CD4-positive, alpha-beta T cell treated with Interleukin-4 for 1 hour (primary cell): ENCODE measurements around the gene GPR176.

Experiments used
- DNase-seq, 2 donors: peaks; one replicate each; pipeline ENCODE4 v3.0.0-alpha.2; 2020 to 2022

GPR176 gene, protein sequence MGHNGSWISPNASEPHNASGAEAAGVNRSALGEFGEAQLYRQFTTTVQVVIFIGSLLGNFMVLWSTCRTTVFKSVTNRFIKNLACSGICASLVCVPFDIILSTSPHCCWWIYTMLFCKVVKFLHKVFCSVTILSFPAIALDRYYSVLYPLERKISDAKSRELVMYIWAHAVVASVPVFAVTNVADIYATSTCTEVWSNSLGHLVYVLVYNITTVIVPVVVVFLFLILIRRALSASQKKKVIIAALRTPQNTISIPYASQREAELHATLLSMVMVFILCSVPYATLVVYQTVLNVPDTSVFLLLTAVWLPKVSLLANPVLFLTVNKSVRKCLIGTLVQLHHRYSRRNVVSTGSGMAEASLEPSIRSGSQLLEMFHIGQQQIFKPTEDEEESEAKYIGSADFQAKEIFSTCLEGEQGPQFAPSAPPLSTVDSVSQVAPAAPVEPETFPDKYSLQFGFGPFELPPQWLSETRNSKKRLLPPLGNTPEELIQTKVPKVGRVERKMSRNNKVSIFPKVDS

DNA sequence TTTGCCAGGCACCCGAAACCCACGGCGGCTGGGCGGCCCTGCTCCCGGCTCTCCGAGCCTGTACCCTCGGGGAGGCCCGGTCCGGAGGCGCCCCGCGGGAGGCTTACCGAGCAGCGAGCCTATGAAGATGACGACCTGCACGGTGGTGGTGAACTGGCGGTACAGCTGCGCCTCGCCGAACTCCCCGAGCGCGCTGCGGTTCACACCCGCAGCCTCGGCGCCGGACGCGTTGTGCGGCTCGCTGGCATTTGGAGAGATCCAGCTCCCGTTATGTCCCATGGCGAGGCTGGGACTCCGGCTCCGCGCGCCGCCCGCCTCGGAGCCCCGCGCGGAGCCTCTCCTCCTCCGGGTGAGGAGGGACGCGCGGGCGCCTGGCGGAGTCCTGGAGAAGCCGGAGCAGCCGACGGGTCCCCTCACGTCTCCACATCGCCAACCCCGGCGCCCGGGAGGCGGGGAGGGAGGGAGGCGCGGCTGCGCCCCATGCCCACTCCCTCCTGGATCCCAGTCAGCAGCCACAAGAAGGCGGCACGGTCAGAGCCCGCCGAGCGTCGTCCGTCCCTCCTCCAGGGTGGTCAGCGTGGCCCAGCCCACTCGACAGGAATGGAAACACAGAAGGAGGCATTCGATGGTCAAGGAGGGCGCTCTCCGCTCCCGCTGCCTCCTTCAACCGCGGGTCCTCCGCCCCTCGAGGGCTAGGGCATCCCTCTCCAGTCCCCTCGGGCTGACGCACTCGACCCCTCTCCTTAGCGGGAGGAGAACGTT, at the start of gene GPR176:
Gene GPR176 (minus strand): TSS at position 519 of the 762 bp plus-strand sequence. CDS start 240 bp downstream, at position 279.
- DNase-seq = peak in 1 of 2 donors; percentile 26

DNA sequence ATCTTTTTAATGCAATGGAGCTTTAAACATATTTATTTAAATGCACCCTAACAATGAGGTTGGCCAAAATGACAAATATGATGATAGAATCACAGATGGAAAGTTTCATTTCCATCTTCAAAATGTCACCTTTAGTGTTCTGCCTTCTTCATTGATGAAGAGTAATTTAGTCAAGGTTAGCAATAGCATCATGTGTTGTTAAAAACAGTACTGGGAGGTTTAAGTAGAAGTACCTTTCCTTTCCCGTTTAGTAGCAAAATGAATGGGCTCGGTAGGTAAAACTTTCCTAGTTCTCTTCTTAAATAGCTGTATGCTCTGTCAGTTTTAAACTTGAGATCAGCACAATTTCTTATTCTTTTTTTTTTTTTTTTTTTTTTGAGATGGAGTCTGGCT, 48.9 kb upstream of the GPR176 start:
- no peak for DNase-seq

DNA sequence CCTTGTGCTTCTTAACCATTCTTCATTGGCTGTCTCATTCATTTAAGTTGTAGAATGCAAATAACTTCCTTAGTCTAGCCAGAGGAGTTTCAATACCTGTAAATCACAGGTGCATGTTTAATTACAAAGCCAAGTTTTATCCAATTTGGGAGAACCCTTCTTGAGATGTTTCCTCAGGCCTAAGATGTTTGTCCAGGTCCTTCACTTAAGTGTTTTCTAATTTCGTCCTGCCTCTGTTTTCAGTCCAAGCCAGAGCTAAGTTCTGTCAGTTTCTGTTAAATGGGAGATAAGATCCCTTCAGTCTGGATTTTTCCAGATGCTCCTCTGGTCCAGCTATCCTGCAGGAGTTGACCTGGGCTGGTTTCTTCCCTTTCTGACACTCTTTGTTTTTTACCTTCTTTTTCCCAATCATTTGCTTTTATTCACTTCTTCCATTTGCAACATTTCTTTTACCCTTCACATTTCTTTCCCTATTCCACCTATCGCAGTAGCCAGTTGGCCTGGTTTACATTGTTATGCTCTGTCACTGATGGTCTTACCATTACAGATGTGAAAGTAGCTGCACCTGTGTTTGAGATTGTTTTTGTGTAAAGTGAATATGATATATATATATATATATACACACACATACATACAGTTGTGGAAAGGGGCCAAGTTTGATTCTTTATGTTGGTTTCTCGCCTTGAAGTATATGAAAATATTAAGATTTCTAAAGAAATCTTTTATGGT, 48.4 kb upstream of the GPR176 start:
- DNase-seq = no peak

DNA sequence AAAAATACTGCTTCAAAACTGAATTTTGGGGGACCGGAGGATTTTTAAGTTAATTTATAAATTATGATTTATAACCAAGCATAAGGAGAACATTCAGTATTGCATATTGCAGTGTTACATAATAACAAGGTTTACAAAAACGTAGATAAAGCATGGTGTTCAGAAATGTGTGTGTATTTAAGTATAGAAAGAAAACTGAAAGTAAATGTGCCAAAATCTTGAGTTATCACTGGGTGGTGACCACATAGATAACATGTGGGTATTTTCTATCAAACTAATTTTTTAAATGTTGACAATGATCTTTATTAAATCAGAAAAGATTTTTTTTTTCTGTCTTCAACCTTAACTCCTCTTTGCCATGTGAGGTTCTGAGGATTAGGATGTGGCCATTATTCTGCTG, 46.5 kb upstream of the GPR176 start:
- no peak for DNase-seq

DNA sequence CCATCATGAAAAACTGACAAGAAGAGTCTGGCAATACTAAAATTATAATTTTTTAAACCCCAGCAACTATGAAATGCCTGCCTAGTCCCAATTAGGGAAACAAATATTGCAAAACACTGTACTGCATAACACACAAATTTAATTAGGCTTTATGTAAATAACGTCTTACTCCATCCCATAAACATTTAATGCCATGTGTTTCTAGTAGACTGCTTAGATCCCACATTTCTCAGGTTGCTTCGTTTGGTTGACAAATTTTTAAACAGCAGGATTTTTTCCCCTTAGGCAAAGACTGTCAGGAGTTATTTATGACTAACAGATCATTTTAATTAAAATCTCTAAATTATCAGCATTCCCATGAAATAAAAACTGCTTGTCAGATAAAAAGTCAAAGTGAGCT, 43.7 kb upstream of the GPR176 start:
- DNase-seq = no peak

DNA sequence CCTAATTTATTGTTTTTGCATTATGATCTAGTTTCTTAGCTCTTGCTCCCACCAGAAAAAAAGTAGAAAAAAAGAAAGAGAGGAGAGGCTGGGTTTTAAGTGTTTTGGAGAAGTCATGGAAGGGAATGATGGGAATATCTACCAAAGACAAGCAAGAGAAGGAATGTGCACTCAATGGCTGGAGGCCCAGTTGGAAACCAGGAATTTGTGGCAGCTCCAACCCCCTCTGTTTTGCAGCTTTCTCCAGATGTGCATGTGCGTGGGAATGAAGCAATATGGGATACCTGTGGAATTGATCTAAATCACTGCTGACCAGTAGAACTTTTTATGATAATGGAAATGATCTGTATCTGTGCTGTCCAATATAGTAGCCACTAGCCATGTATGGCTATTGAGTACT, 41.0 kb upstream of the GPR176 start:
- no peak for DNase-seq

DNA sequence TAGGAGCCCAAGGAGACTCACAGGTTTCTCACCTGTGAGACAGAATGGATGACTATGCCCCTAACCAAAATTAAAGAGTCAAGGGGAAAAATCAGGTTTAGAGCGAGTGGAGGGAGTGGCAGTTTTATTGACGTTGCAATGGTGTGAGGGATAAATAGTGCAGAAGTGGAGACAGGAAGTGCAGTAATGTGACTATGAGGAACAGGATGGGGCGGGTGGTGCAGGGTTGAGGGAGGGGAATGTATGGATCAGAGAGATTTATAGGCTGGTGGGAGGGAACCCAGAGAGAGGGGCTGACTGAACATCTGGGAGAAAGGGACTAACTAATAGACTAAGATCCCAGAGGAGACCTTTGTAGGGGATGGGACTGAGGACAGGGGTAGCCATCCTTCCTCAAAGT, 40.3 kb upstream of the GPR176 start:
- no peak for DNase-seq

DNA sequence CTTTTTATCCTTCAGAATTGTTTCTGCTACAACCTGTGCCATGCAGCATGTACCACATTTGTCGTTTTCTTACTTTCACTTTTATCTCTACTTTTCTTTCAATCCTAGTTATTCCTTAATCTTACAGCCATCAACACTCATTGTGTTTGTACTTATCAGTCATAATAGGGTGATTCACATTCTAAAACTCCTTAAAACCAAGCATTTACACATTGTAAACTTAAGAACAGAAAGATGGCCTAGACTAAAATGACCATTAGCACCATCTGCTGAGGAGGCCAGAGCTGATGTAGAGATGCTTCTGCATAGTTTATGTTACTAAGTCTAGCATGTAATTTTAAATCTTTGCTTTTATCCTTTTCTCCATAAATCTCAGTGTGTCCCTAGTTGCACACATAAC, 39.3 kb upstream of the GPR176 start:
- no peak for DNase-seq

DNA sequence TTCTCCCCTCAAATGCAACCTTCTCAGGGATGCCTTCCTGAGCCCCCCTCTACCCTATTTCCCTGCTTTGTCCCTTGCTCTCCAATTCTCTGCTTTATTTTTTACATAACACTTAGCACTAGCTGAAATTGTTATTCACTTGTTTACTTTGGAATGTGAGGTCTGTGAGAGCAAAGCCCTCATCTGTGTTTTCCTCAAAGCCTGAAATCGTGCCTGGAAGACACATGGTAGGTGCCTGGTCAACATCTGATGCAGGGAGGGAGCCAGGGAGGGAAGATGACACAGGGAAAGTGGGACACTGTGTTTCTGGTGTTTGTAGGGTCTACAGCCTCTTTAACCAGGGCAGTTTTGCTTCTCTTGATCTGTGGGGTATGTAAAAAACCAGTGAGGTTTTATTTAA, 37.4 kb upstream of the GPR176 start:
- no peak for DNase-seq

DNA sequence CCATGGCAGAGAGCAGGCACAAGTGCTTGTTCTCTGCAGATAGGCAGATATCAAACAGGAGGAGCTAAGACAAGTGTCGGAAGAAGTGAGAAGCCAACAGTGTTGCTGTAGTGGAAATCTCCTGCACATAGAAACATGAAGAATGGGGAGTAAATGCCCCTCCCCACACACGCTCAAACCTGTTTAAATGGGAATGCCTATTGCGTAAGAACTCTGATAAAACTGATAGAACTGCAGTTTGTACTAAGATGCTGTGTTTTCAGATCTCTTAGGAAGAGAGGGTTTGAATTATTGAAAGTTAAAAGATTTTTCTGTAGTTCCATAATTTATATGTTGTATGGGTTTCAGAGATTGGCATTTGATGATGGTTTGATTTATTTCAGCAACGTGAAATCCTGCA, 33.5 kb upstream of the GPR176 start:
- DNase-seq = no peak

DNA sequence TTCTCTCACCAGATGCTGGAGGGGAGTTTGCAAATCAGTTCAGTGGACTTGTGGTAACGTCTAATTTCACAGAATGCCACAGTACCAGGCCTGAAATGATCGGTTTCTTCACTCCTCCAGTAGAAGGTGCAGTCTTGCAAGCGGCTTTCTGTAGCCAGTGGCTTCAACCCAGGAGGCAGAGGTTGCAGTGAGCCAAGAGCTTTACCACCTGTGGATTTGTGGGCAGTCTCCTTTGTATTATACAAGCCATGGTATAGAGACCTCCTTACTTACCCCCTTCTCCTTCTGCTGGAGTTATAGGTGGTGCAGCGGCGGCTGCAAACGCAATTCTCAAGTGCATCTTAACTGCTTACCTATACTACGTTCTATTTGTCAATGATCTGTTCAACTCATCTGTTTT, 31.5 kb upstream of the GPR176 start:
- no peak for DNase-seq

DNA sequence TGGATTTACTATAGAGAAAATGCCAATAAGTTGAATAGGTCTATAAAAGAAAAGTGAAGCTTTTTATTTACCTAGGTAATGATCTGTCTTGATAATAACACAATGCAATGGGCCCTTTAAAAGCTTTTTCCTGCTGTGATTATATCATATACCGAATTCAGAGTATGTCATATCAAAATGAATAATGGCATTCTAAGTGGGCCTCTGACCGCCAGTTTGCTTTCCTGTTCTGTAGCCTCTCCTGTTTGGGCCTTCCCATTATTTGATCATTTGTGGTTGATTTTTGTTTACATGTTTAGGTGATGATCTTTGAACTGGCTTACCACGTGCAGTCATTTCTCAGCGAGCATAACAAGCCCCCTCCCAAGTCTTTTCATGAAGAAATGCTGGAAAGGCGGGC, 28.8 kb upstream of the GPR176 start:
- no peak for DNase-seq

DNA sequence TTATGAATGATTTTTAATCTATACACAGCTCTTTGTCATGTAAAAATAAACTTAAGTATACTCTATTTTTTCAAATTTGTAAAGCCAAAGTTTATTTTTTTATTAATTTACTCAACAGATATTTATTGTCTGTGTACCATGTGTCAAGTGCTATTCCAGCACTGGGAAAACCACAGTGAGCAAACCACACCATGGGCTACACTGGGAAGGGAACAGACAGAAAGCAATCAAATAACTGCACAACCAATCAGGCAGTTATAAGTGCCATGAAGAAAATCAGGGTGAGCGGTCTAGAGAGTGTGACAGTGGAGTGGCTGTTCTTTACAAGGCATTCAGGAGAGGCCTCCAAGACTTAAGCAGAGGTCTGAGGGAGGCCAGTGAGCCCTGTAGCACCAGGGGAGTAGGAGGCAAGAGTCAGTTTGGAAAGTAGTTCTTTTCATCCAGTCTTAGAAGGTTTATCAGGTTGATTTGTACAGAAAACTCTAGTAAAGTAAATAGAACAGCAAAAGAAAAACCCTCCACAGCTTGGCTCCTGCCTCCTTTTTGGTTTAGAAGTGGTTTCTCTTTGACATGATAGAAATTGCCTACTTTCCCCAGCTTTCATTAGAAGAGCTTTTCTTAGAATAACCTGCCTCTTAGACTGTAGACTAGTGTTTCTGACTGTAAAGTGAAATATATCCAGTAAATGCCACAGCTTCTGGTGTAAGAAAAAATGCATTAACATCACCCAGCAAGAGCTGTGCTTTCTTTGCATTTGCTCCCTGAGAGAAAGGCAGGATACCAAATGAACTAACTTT, 27.5 kb upstream of the GPR176 start:
- DNase-seq = no peak

DNA sequence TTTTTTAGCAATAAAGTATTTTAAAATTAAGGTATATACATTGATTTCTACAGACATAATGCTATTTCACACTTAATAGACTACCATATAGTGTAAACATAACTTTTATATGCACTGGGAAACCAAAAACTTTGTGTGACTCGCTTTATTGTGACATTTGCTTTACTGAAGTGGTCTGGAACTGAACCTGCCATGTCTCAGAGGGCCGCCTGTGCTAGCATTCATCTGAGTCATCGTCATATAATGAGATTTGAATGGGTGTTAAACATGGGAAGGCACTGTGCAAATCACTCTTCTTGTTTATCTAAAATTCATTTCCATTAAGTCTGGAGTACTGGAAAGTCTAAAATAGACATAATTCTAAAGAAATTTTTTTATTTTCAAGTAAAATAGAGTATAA, 26.8 kb upstream of the GPR176 start:
- no peak for DNase-seq

DNA sequence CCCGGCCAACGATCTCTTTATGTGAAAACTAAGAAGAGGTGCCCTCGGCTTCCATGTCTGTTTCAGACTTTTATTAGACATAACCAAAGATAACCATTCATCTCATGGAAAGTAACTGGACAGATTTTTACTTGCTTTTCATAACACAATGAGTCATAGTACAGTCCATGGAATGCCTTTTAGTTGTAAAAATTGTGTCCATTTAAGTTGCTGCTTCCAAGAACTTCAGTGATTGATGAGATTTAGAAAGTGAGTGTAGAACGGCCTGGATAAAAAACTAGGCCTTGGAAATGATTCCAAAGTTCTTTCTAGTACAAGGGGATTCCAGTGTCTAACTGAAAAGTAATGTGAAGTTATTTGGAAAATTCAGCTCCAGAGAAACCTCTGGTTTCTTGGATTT, 24.7 kb upstream of the GPR176 start:
- DNase-seq = no peak

DNA sequence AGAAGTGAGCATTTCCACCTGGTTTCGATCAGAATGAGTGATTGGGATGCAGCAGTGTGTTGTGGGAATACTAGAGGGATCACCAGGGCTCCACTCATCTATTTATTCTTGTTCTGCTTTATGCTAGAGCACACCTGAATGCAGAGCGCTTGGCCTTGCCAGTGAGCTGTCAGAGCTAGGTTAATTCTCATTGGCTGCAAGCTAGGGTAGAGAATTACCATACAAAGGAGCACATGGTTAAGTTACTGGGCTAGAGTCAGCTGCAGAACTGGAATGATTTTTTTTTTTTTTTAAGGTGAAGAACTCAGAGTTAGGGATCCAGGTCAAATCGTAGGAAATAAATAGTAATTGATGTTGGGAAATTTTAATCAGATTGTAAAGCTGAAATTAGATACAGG, 22.7 kb upstream of the GPR176 start:
- DNase-seq = no peak

DNA sequence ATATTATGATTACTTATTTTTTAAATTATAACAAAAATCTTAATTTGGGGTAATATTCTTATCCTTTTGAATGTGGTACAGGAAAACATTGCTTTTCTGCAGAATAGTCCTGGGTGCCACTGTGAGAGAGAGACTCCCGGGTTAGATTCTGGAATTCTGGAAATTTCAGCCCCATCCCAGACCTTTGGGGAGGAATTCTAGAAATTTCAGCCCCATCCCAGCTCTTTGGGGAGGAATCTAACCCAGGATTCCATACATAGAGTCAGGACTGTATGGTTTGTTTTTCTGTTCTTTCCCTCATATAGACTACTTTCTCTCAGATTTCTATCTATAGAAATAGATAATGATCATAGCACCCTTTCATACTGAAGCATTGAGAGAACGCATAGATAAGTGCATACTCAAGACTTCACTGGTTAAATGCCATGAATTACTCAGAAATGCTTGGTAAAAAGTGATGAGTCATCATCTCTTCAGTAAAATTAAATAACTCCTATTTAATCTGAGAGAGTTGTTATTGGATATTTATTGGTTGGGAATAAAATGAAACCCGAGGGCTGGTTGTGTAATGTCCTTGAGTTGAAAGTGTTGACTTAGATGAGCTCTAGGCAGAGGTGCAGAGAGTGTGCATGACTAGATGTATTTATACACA, 22.2 kb upstream of the GPR176 start:
- DNase-seq = no peak

DNA sequence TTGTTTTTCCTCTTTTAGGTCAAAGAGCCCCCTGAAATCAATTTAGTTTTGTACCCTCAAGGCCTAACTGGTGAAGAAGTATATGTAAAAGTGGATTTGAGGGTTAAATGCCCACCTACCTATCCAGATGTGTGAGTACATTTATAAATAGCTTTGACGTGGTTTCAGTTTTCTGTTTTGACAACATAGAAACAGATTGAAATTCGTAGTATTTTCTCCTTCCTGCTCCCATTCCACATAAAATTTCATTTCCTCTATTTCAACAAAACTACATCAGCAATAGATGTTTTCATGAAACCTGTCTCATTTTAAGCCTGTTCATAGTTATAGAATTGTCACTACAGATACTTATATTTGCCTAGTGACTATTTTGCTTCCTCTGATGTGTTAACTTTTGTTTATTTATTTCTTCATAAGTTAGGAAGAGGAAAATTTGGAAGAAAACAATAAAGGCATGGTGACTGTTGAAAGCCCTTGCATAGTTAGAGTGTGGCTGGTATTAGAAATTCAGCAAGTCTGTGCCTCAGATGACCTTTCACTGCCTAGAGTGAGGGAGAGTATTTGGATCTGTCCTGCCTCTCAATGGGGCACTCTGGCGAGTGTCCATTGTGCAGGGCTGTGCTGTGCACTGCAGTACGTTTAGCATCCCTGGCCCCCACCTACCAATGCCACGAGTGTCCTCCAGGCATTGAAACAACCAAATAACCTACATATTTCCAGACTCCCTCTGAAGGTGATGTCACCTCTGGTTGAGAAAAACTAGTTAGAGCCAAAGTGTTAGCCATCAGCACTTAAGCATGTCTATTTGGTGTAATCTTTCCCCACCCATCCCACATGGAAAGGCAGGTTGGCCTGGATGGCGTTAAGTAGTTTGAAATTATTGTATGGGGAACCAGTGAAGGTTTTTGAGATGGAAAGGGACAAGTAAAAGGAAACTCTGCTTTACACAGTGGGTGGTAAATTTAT, 19.7 kb upstream of the GPR176 start:
- peak in 1 of 2 donors; percentile 11 for DNase-seq

DNA sequence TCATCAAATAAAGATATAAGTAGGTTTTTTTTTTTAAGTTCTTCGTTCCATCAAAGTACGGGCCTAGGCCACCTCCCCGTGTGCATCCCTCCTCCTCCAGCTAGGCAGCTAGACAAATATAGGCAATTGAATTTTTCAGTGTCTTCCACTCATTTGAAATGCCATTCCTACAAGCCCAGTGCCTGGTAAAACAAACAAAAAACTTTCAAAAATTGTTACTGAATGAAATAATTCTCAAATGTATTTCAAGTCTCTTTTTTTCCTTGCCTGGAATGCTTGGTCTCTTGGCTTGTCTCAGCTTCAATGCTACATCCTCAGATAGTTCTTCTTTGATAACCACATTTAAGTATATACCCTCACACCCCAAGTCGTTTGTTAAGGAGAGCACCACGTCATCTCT, 17.6 kb upstream of the GPR176 start:
- DNase-seq = no peak

DNA sequence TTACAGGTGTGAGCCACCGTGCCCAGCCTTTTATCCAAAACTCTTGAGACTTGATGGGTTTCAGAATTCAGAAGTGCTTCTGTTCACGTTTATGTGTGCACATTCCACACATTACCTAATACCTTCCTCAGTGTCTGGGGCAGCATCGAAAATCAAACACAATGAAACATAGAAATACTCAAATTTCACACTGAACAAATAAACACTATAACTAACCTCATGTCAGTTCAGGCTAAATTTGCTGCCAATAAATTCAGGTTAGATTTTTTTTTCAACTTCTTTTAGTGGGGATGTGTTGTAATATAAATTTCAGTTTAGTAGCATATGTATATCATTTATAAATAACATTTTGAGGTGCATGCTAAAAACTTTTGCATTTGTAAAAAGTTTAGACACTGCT, 16.6 kb upstream of the GPR176 start:
- DNase-seq = no peak

DNA sequence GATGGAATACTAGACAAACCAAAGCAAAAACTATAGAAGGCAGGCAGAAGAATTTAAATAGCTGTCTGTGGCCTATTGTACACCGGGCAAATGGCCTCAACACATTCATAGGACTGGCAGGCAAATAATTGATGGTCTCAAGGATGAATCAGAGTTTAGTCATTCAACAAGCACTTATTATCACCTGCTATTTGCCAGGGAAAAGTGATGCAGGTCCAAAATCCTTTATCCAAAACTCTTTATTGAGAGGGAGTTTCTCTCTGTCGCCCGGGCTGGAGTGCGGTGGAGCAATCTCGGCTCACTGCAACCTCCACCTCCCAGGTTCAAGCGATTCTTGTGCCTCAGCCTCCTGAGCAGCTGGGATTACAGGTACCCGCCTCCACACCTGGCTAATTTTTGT, 16.1 kb upstream of the GPR176 start:
- no peak for DNase-seq
